Measurements from ENCODE around the gene ZNF780B. TPM values are rescaled to one million over a fixed set of nuclear protein-coding genes. Genes with fewer than 3 reads are reported as not detected.

ZNF780B gene
- total RNA-seq, 1 donor from 2014 or later, result 29.6 TPM

DNA sequence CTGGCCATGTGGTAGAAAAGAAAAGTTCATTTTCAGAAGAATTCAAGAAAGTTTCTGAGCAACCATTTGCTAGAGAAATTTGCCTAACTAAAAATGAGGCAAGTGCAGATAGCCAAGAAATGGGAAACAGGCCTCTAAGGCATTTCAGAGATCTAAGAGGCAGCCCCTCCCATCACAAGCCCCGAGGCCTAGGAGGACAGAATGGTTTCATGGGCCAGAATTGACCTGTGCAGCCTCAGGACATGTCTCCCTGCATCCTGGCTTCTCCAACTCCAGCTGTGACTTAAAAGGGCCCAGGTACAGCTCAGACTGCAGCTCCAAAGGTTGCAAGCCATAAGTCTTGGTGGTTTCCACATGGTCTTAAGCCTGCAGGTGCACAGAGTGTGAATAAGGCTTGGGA is 62.4 kb downstream of the ZNF780B start:
- intact Hi-C loops (cut with DNase I), result no loop called here
- DNase-seq (ENCODE audit: low spot score), result no peak
- no peak for ATAC-seq

DNA sequence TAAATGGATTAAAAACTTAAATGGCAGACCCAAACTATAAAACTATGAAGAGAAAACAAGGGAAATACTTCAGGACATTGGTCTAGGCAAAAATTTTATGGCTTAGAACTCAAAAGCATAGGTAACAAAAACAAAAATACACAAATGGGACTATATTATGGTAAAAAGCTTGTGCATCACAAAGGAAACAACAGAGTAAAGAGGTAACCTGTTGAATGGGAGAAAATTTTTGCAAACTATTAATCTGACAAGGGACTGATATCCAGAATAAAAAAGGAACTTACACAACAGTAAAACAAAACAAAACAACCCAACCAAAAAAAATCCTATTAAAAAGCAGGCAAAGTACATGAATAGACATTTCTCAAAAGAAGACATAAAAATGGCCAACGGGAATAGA is 68.4 kb downstream of the ZNF780B start:
- DNase-seq (ENCODE audit: low spot score), result no peak
- ATAC-seq, result no peak
- intact Hi-C loops (cut with DNase I), result no loop called here

DNA sequence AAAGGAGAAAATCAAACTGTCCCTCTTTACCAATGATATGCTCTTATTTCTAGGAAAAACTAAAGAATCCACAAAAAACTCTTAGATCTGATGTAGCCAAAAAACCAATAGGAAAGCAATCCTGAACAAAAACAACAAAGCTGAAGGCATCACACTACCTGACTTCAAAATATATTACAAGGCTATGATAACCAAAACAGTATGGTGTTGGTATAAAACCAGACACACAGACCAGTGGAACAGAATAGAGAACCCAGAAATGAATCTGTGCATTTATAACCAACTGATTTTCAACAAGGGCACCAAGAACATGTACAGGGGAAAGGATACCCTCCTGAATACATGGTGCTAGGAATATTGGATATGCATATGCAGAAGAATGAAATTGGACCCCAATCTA is 68.9 kb downstream of the ZNF780B start:
- intact Hi-C loops (cut with DNase I), result no loop called here
- ATAC-seq (no peak), DNase-seq (ENCODE audit: low spot score) (no peak)

DNA sequence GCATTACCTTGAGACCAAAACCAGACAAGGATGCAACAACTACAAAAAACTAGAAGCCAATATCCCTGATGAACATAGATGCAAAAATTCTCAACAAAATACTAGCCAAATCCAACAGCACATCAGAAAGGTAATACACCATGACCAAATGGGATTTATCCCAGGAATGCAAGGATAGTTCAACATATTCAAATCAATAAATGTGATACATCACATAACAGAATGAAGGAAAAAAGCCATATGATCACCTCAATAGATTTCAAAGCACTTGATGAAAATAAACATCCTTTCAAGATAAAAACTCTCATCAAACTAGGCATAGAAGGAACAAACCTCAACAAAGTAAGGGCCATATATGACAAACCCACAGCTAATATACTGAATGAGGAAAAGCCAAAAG is 69.4 kb downstream of the ZNF780B start:
- no peak for DNase-seq (ENCODE audit: low spot score)
- ATAC-seq, result no peak
- intact Hi-C loops (cut with DNase I), result no loop called here

DNA sequence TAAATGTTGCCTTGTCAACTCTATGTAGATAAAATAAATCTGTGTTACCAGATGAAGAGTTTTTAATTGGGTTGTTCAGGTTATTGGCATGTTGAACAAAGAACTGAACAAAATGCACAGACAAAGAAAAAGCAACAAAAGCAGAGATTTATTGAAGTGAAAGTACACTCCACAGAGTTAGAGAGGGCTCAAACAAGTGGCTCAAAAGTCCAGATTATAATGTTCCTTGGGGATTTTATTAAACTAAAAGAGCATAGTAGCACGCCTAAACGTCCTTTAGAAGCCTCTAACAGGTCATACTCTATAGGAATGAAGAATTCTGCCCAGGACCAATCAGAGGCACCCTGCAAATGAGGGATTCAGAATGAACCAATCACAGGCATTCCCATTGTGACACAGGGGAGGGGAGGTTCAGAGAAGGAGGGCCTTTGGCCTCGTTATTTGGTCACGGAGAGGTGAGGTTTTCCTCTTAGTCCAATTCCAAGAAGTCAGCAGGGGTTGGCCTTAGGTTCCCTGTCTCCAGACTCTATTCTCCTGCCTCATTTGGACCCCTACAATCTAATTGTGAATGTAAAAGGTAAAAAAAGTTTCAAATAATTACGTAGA is 72.2 kb downstream of the ZNF780B start:
- intact Hi-C loops (cut with DNase I), result no loop called here
- DNase-seq (ENCODE audit: low spot score), result no peak
- no peak for ATAC-seq

DNA sequence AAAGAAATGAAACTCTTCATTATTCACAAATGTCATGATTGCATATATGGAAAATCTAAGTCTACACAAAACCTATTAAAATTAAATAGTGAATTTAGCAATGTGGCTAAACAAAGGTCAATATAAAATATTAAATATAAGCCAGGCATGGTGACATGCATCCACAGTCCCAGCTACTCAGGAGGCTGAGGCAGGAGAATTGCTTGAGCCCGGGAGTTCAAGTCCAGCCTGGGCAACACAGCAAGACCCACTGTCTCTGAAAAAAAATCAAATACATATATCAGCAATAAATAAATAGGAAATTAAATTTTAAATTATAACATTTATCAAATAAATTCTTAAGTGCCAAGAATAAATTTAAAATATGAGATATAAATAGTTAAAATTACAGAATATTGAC is 73.1 kb downstream of the ZNF780B start:
- intact Hi-C loops (cut with DNase I), result no loop called here
- ATAC-seq (no peak), DNase-seq (ENCODE audit: low spot score) (no peak)

Other genes with a start within 250 kb of the ZNF780B start
- 18.3 TPM for gene DYRK1B, start 222.1 kb downstream of the ZNF780B start, total RNA-seq
- gene FBL, start 209.9 kb downstream of the ZNF780B start, total RNA-seq, result 132 TPM
- 83.1 TPM for gene FCGBP, start 121.6 kb downstream of the ZNF780B start, total RNA-seq
- gene PSMC4, start 85.1 kb downstream of the ZNF780B start, total RNA-seq, result 49.3 TPM
- gene ZNF546, start 59.2 kb downstream of the ZNF780B start, total RNA-seq, result 14.3 TPM
- gene ZNF780A, start 34.7 kb upstream of the ZNF780B start, total RNA-seq, result 21.7 TPM
- gene MAP3K10, start 135.2 kb upstream of the ZNF780B start, total RNA-seq, result 19.8 TPM
- not detected for gene TTC9B, start 162.2 kb upstream of the ZNF780B start, total RNA-seq
- 0.40 TPM for gene CCNP, start 170.5 kb upstream of the ZNF780B start, total RNA-seq
- gene AKT2, start 229.1 kb upstream of the ZNF780B start, total RNA-seq, result 130 TPM